ENCODE data around the gene C3orf52.

C3orf52 gene

GRCh38 chr3:112111785-112112402 lies 25.7 kb downstream of the C3orf52 start:
- TF ChIP-seq POLR2AphosphoS5 (IDR thresholded peaks at IDR 0.05; ENCODE audit: low read depth) (no peak), CTCF (IDR thresholded peaks at IDR 0.05; ENCODE audit: insufficient read depth, low read length) (peak; percentile 94)
- Histone ChIP-seq H3K27ac (replicated peaks) (no peak overlapping the region), H3K27me3 (ENCODE audit: insufficient read depth, poor library complexity, severe bottlenecking) (peaks cover 3% of the 10 kb centered on the region), H3K4me3 (replicated peaks; ENCODE audit: insufficient read depth, low read length) (no peak overlapping the region)
- peak; percentile 25 to 68 for DNase-seq (ENCODE audit: low read depth in 1 of 2, low spot score in 1 of 2)

GRCh38 chr3:112114576-112115160 lies 28.5 kb downstream of the C3orf52 start:
- Histone ChIP-seq H3K27ac (replicated peaks) (no peak overlapping the region), H3K4me3 (replicated peaks; ENCODE audit: insufficient read depth, low read length) (no peak overlapping the region), H3K27me3 (ENCODE audit: insufficient read depth, poor library complexity, severe bottlenecking) (no peaks in the 10 kb centered on the region)
- no peak for TF ChIP-seq POLR2AphosphoS5 (IDR thresholded peaks at IDR 0.05; ENCODE audit: low read depth)
- TF ChIP-seq SPI1 (IDR thresholded peaks at IDR 0.05; ENCODE audit: borderline replicate concordance, low read depth) = no peak
- no peak for TF ChIP-seq CTCF (IDR thresholded peaks at IDR 0.05; ENCODE audit: insufficient read depth, low read length)
- TF ChIP-seq REST (IDR thresholded peaks at IDR 0.05; ENCODE audit: insufficient replicate concordance, low read depth) = no peak
- TF ChIP-seq GABPA (IDR thresholded peaks at IDR 0.05; ENCODE audit: low read depth) = no peak
- no peak for DNase-seq (ENCODE audit: low read depth in 1 of 2, low spot score in 1 of 2)

- no peak overlapping the region for H3K27ac ChIP-seq (replicated peaks)
- no peak for DNase-seq (ENCODE audit: low read depth in 1 of 2, low spot score in 1 of 2)
- no peaks in the 10 kb centered on the region for H3K27me3 ChIP-seq (ENCODE audit: insufficient read depth, poor library complexity, severe bottlenecking)
- TF ChIP-seq REST (IDR thresholded peaks at IDR 0.05; ENCODE audit: insufficient replicate concordance, low read depth) = no peak
- TF ChIP-seq GABPA (IDR thresholded peaks at IDR 0.05; ENCODE audit: low read depth) = no peak
- no peak for TF ChIP-seq POLR2AphosphoS5 (IDR thresholded peaks at IDR 0.05; ENCODE audit: low read depth)
- no peak for TF ChIP-seq CTCF (IDR thresholded peaks at IDR 0.05; ENCODE audit: insufficient read depth, low read length)
- no peak for TF ChIP-seq SPI1 (IDR thresholded peaks at IDR 0.05; ENCODE audit: borderline replicate concordance, low read depth)
- no peak overlapping the region for H3K4me3 ChIP-seq (replicated peaks; ENCODE audit: insufficient read depth, low read length)
These were observed 29.1 kb downstream of the C3orf52 start for GRCh38 chr3:112115161-112115739.
